CD4-positive, alpha-beta T cell treated with Interleukin-2 at 100 ng/mL for 4 hours (primary cell): ENCODE results near the gene GTF2IRD2.
"Not testable (repeated sequence)": the region's sequence is repeated elsewhere in the genome, so short reads cannot be mapped to it uniquely, and the experiment has no call there.

ENCODE experiments used
- DNase-seq: peaks from one replicate; pipeline ENCODE4 v3.0.0-alpha.2; 2020; ENCODE audit warnings: low spot score

The GTF2IRD2 gene

DNA sequence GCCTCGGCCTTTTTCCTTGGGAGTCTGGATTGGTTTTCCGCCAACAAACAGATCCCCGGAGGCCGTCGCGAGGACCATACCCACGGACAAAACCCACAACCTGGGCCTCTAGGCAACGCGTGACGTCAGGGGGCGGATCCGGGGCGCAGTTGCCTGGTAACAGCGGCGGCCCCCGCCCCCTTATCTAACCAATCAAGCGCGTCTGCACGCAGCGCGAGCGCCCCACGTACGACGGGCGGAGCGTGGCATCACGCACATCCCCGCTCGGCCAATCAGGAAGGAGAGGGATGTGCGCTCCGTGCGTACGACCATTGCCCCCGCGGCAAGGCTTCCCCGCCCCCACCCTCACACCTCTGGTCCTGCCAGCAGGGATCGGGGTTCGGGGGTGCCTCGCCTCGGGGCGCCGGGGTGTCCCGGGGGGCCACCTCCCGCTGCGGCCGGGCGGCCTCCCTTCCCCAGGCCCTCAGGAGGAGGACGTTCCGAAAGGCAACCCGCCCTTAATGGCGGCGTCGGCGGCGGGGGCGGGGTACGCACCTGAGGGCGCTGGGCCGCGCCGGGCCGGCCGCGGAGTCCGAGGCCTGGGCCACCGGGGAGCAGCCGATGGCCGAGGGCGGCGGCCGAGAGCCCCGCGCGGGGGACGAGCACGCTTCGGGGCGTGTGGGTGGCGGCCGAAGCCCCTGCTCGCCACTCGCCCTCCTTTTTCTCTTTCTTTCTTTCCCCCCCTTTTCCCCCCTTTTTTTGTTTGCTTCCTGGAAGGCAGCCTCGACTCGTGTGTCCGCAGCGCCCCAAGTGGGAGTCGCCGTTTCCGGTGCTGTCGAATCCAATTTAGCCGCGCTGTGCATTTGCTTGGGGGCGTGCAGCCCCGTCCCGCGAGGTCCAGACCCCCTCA lies at the start of gene GTF2IRD2:
TSS of gene GTF2IRD2 (minus strand) at position 773 of the 889 bp plus-strand sequence. CDS start 15,227 bp downstream, outside the sequence.
- DNase-seq: not testable (repeated sequence)

DNA sequence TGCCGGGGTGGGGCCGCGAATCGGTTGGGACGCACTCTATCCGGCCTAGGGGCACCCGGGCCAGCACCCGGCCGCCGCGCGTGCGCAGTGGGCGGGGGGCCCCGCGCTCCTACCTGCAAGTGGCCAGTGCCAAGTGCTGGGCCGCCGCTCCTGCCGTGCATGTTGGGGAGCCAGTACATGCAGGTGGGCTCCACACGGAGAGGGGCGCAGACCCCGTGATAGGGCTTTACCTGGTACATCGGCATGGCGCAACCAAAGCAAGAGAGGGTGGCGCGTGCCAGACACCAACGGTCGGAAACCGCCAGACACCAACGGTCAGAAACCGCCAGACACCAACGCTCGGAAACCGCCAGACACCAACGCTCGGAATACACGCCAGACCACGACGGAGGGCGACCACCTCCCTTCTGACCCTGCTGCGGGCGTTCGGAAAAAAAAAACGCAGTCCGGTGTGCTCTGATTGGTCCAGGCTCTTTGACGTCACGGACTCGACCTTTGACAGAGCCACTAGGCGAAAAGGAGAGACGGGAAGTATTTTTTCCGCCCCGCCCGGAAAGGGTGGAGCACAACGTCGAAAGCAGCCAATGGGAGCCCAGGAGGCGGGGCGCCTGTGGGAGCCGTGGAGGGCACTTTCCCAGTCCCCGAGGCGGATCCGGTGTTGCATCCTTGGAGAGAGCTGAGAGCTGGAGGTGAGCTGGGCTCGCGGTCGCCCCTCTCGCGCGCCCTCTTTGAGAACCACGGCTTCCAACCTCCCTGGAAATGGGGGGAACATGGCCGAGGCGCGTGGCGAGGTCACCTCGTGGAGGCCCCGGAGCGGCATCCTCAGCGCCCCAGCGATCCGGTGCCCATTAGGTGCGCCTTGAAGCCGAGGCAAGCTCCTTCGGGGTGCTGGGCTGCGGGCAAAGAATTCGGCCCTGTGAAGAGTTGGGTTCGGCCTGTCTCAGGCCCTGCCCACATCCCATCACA lies 39.0 kb upstream of the GTF2IRD2 start:
- DNase-seq: peak; percentile 76

DNA sequence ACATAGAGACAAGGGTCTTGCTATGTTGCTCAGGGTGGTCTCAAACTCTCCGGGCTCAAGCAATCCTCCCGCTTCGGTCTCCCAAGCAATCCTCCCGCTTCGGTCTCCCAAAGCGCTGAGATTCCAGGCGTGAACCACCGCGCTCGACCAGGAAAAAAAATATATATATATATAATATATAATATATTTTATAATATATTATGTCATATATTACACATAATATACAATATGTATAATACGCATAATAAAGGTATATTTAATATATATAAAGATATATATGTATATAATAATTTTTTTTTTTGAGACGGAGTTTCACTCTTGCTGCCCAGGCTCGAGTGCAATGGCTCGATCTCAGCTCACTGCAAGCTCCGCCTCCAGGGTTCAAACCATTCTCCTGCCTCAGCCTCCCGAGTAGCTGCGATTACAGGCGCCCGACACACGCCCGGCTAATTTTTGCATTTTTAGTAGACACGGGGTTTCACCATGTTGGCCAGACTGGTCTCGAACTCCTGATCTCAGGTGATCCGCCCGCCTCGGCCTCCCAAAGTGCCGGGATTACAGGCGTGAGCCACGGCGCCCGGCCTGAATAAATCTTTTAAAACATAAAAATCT lies 38.2 kb upstream of the GTF2IRD2 start:
- DNase-seq: not testable (repeated sequence)

DNA sequence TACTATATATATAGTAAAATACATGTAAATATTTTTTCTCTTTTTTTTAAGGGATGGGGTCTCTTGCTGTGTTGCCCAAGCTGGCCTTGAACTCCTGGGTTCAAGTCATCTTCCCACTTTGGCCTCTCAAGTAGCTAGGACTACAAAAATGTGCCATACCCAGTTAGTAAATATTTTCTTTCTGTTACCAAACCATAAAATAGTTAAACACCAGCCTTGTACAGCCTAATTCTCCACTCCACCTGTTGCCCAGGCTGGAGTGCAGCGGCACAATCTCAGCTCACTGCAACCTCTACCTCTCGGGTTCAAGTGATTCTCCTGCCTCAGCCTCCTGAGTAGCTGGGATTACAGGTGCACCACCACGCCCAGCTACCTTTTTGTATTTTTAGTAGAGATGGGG lies 33.9 kb upstream of the GTF2IRD2 start:
- DNase-seq: not testable (repeated sequence)

DNA sequence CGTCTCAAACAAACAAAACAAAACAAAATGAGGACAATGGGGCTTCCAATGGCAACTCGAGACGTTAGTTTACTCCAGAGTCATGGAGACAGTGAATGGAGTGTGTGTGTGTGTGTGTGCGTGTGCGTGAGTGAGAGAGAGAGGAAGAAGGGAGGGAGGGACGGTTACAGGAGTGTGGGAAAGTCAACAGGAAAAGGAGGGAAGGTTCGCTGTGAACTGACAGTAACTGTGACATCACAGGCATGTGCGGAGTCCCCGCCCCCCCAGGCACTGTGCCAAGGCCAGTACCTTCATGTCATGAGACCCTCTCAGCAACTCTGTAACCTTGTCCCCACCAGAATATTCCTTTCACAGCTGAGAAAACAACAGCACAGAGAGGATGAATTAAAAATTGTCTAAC lies 30.7 kb upstream of the GTF2IRD2 start:
- not testable (repeated sequence) for DNase-seq

DNA sequence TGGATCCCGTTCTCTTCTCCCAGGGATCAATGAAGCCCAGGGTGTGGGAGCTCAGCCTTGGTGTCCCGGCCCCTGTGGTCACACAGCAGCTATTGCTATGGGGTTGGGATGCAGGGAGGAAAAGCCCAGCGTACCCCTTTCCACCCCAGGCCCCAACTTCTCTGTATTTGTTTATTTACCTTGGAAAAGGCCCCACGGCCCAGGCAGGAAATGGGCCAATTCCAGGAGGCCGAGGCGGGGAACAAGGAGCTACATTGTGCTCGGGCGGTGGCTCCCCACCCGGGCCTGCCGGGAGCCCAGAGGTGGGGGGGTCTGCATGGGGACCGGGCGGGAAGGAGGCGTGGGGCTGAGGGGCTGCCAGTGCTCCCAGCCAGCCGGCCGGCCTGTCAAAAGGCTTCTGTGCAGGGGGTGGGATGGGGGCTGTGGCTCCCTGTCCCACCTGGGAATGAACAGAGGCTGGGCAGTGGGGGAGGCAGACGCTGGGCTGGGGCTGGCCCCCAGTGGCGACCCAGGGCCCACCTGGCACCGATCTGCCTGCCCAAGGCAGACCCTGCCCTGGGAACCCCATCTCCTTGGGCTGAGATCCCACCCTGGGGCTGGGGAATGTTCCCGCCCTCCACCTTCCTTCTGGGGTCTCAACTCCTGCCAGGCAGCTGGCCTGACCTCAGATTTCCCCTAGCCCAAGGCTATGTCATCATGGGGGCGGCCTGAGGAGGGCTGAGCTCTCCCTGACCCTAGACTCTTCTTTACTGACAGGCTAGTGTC lies 23.5 kb upstream of the GTF2IRD2 start:
- DNase-seq: not testable (repeated sequence)

DNA sequence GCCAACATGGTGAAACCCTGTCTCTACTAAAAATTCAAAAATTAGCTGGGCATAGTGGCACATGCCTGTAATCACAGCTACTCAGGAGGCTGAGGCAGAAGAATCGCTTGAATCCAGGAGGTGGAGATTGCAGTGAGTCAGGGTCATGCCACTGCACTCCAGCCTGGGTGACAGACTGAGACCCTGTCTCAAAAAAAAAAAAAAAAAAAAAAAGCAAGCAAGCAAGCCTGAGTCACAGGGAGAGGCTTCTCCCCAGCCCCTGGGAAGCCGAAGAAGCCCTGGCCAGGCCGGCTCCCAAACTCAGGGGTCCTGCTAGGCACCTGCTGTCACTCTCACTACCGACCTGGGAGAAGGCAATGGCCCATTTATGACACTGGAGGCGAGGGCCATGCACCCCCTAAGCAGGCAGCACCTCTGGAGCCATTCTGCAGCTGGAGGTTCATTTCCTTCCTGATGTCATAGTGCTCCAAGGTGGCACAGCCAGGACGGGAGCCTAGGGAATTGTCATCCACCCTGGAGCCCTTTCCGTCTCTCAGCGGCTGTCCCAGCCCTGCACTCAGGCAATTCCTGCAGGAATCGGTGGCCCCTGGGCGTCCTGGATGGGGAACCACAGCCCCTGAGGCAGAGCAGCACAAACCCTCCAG lies 22.8 kb upstream of the GTF2IRD2 start:
- DNase-seq: not testable (repeated sequence)

DNA sequence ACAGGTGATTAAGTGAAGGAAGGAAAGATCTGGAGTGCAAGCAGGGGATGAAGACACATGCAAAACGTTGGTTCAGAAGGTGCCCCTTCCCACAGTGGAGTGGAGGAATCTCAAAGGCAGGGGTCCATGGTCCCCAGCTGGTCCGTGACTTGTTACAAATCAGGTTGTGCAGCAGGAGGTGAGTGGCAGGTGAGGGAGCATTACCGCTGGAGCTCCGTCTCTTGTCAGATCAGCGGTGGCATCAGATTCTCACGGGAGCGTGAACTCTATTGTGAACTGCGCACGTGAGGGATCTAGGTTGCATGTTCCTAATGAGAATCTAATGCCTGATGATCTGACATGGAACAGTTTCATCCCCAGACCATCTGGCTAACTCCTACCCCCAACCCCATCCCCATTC lies 21.1 kb upstream of the GTF2IRD2 start:
- DNase-seq: not testable (repeated sequence)

DNA sequence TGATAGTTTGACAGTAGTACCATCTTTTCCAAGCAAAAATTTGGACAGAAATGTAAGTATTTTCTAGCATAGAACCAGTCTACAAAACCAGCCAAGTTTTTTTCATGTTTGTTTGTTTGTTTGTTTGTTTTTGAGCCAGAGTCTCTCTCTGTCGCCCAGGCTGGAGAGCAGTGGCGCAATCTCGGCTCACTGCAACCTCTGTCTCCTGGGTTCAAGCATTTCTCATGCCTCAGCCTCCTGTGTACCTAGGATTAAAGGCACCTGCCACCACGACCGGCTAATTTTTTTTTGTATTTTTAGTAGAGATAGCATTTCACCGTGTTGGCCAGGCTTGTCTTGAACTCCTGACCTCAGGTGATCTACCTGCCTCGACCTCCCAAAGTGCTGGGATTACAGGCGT lies 14.4 kb upstream of the GTF2IRD2 start:
- DNase-seq: not testable (repeated sequence)

DNA sequence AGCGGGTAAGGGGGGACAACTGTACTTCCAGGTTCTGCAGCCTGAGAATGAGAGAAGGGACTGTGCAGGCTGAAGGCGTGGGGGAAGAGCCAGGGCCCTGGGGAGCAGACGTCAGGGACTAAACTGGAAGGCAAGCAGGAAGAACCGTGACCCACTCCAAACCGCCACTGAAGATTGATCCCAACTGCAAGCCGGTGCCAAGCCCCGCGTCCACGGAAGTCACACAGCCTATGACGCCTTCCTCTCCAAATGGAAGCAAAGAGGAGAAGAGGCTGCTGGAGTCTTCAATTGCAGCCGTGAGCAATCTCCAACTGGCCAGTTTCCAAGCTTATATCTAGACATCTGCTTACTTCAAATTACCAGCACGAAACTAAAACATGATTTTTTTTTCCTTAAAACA lies 1.6 kb downstream of the GTF2IRD2 start:
- not testable (repeated sequence) for DNase-seq

DNA sequence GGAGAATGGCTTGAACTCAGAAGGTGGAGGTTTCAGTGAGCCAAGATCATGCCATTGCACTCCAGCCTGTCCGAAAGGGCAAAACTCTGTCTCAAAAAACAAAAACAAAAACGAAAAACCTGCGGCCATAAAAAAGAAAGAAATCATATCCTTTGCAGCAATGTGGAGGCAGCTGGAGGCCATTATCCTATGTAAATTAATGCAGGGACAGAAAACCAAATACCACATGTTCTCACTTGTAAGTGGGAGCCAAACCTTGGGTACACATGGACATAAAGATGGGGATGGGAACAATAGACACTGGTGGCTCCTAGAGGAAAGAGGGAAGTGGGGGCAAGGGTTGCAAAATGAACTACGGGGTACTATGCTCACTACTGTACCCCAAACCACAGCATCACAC lies 21.0 kb downstream of the GTF2IRD2 start:
- not testable (repeated sequence) for DNase-seq

DNA sequence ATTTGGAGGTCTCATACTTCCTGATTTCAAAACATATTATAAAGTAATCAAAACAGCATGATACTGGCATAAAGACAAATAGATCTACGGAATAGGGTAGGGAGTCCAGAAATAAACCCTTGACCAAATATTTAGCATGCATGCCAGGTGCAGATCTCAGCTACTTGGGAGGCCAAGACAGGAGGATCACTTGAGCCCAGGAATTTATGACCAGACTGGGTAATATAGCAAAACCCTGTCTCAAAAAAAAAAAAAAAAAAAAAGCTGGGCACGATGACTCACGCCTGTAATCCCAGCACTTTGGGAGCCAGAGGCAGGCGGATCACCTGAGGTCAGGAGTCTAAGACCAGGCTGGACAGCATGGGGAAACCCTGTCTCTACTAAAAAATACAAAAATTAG lies 21.4 kb downstream of the GTF2IRD2 start:
- not testable (repeated sequence) for DNase-seq

DNA sequence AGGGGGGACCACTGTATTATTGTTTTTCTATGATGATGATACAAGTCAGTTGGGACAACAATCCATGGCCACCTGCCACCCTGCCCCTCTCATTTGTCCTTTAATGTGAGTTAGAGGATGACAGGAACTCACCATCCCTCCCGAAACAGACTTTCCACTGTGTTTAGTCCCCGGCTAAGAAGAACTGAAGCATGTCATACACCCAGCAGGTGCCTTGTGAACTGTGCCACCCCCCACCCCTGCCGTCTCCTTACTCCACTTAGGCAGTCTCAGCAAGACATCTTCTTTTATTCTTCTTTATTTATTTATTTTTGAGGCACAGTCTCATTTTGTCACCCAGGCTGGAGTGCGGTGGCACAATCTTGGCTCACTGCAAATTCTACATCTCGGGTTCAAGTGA lies 30.1 kb downstream of the GTF2IRD2 start:
- DNase-seq: not testable (repeated sequence)

DNA sequence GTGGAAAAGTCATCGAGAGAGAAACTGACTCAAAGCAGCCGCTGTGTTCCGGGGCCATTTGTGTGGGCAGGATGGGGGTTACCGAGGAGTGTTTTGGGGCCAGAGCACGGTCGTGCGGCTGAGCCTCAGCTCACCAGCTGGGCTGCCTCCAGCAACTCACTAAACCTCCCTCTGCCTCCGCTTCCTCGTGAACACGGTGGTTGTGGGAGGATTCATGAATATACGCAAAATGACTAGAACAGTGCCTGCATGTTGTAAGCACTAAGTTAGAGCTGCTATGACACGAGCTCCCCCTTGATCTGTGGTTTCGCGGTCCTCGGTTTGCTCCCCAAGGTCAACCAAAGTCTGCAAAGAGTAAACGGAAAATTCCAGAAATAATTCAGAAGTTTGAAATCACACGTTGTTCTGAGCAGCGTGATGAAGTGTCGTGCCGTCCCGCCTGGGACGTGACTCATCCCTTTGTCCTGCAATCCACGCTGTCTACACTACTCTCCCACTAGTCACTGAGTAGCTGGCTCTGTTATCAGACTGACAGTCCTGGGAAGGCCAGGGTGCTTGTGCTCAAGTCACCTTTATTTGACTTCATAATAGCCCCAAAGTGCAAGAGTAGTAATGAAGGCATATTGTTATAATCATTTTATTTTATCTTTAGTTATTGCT lies 31.1 kb downstream of the GTF2IRD2 start:
- not testable (repeated sequence) for DNase-seq

DNA sequence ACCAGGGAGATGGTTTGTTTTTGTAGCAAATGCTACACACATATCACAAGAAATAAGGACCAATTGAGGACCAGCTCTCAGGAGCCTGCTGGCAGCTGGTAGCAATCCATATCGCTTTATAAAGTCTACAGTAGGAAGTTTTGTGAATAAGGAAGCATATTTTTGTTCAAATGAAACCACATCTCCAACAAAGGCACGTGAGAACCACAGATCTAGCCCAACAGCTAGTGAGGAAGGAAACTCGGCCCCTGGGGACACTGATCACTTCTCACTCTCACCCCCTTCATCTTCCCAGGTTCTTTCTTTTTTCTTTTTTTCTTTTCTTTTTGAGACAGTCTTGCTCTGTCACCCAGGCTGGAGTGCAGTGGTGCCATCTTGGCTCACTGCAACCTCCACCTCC lies 35.5 kb downstream of the GTF2IRD2 start:
- not testable (repeated sequence) for DNase-seq

DNA sequence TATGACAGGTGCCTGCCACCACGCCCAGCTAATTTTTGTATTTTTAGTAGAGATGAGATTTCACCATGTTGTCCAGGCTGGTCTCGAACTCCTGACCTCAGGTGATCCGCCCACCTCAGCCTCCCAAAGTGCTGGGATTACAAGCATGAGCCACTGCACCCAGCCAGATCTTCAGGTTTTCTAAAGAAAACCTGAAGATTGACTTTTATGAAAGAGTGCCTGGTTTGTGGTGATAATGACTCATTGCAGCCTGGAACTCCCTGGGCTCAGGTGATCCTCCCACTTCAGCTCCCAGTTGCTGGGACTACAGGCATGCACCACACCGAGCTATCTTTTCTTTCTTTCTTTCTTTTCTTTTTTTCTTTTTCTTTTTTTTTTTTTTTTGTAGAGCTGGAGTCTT lies 52.8 kb downstream of the GTF2IRD2 start:
- not testable (repeated sequence) for DNase-seq

DNA sequence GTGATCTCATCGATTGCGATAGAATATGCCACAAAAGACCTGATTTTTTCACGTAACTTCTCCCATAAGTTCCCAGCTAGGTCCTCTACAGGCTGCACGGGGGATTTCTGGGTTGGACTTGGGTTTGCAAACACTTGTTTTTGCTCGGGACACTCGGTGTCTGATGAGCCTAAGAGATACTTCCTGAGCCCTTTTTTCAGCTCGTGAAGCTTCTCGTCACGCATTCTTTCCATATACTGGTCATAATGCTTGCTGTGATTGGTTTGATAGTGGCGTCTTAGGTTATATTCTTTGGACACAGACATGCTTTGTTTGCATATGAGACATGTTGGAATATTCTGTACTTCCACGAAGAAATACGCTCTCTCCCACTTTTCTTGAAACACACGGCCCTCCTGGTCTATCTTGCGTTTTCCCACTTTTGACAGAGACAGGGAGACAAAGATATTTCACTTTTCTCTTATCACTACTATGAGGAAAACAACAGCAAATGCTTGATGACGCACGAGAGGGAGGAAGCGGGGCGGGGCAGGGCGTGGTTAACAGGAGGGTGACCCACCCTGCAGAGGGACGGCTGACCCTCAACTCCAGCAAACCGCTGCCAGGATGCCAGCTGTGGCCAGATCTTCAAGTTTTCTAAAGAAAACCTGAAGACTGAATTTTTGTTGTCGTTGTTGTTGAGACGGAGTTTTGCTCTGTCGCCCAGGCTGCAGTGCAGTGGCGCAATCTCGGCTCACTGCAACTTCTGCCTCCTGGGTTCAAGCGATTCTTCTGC lies 53.4 kb downstream of the GTF2IRD2 start:
- not testable (repeated sequence) for DNase-seq

DNA sequence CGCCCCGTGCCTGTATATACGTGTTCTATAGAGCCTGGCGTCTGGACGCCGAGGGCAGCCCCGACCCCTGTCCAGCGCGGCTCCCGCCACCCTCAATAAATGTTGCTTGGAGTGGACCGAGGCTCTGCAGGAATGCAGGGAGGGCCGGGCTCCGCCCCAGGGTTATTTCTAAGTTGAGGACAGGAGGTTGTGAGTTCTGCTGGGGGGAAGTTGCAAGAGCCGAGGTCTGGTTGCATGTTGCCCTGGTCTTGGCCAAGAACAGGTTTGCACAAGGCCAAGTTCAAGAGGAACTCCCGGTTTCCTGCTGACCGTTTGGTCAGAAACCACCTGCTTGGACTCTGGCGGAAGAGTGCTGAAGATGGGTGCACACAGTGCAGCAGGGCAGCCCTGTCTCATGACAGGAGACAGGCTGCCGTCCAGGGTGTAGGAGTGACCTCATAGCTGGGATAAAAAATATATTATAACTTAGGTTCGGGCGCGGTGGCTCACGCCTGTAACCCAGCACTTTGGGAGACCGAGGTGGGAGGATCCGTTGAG lies 62.1 kb downstream of the GTF2IRD2 start:
- DNase-seq: not testable (repeated sequence)
